OCI-LY1 (cell line): ENCODE data around the gene CEP85L.

Source experiments
- CTCF ChIP-seq: fragments of 200-600 bp; sonication (generic), shearing (Covaris generic); IDR thresholded peaks from 2 replicates; pipeline ENCODE4 v1.5.1; 2017; ENCODE audit warnings: mild to moderate bottlenecking, antibody characterized with exemption, low read length, moderate library complexity, mixed read lengths
- EZH2 ChIP-seq: fragments of 200-600 bp; sonication (generic), shearing (Covaris generic); IDR thresholded peaks from 2 replicates; pipeline ENCODE4 v1.8.0; 2017; ENCODE audit warnings: borderline replicate concordance, mixed run types, mild to moderate bottlenecking, antibody characterized with exemption, low read length, moderate library complexity, mixed read lengths

- TF ChIP-seq CTCF (no peak), EZH2 (no peak)
Observed at GRCh38 chr6:118485601-118486550, 165.5 kb downstream of the CEP85L start.
